ENCODE results near the gene PAPPA.

Gene PAPPA

GRCh38 chr9:116212986-116213692 lies 59.5 kb downstream of the PAPPA start:
- no peaks in the 10 kb centered on the region for H3K9me3 ChIP-seq (ENCODE audit: control extremely low read depth in 1 of 5, control insufficient read depth in 4 of 5, insufficient read depth in 2 of 5, low read depth in 1 of 5, low read length in 4 of 5)
- DNase-seq, result no peak
- H3K27me3 ChIP-seq (replicated peaks in 2 of 5; ENCODE audit: control insufficient read depth in 4 of 5, insufficient read depth in 5 of 5, low read length in 4 of 5), result peaks cover 0 to 4% (median 0%) of the 10 kb centered on the region in 5 experiments
- POLR2A ChIA-PET, result no interaction called here
- no peak overlapping the region for H3K27ac ChIP-seq (ENCODE audit: insufficient read depth in 1 of 2, low read depth in 1 of 2, low read length in 2 of 2, poor library complexity in 1 of 2, severe bottlenecking in 2 of 2)
- WGBS (ENCODE audit: insufficient coverage), result 40% methylated on average over 1 of the region's 2 CpGs
- CTCF ChIA-PET, result interaction anchor here (1.1 kb wide), 1 partner anchor 14 kb away, joined by 3 read pairs; no protein-coding TSS in a partner anchor
- H3K4me1 ChIP-seq (ENCODE audit: control extremely low read depth in 1 of 4, control insufficient read depth in 4 of 4, insufficient read depth in 4 of 4, low read length in 3 of 4), result no peaks in the 10 kb centered on the region
- H3K36me3 ChIP-seq (ENCODE audit: control insufficient read depth in 4 of 4, insufficient read depth in 4 of 4, low read length in 3 of 4), result no peaks in the 10 kb centered on the region
- no peak overlapping the region for H3K4me3 ChIP-seq (ENCODE audit: control insufficient read depth in 1 of 7, extremely low read depth in 1 of 7, insufficient read depth in 4 of 7, low read depth in 2 of 7, low read length in 6 of 7)

DNA sequence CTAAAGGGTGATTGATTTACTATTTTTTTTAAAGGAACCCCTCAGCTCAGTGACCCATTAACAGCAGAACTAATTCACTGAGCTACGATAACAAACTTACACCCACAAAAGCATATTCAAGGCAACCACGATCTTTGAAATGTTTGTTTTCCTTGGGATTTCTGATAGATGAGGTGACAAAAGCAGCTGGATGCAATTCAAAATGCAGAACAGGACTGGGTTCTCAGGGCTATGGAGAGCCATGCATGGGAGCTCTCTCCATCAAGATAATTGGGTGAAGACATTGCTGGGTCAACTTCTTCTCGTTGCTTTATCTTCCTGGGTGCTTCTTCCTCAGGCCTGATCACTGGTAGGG lies 60.1 kb downstream of the PAPPA start:
- CTCF ChIA-PET, result no interaction called here
- WGBS (ENCODE audit: insufficient coverage), result 57% methylated on average over 1 of the region's 3 CpGs
- no peaks in the 10 kb centered on the region for H3K36me3 ChIP-seq (ENCODE audit: control insufficient read depth in 4 of 4, insufficient read depth in 4 of 4, low read length in 3 of 4)

GRCh38 chr9:116218399-116218798 lies 64.8 kb downstream of the PAPPA start:
- Histone ChIP-seq H3K9me3 (ENCODE audit: control extremely low read depth in 1 of 5, control insufficient read depth in 4 of 5, insufficient read depth in 2 of 5, low read depth in 1 of 5, low read length in 4 of 5) (no peaks in the 10 kb centered on the region), H3K4me1 (ENCODE audit: control extremely low read depth in 1 of 4, control insufficient read depth in 4 of 4, insufficient read depth in 4 of 4, low read length in 3 of 4) (no peaks in the 10 kb centered on the region), H3K36me3 (ENCODE audit: control insufficient read depth in 4 of 4, insufficient read depth in 4 of 4, low read length in 3 of 4) (no peaks in the 10 kb centered on the region), H3K27ac (ENCODE audit: insufficient read depth in 1 of 2, low read depth in 1 of 2, low read length in 2 of 2, poor library complexity in 1 of 2, severe bottlenecking in 2 of 2) (no peak overlapping the region), H3K27me3 (replicated peaks in 2 of 5; ENCODE audit: control insufficient read depth in 4 of 5, insufficient read depth in 5 of 5, low read length in 4 of 5) (no peaks in the 10 kb centered on the region), H3K4me3 (ENCODE audit: control insufficient read depth in 1 of 7, extremely low read depth in 1 of 7, insufficient read depth in 4 of 7, low read depth in 2 of 7, low read length in 6 of 7) (no peak overlapping the region)
- DNase-seq, result no peak
- ChIA-PET POLR2A (no interaction called here), CTCF (no interaction called here)
- 83% methylated on average over 1 of the region's 1 CpG for WGBS (ENCODE audit: insufficient coverage)

More for the DNA sequence above, 60.1 kb downstream of the PAPPA start:
- H3K27me3 ChIP-seq (replicated peaks in 2 of 5; ENCODE audit: control insufficient read depth in 4 of 5, insufficient read depth in 5 of 5, low read length in 4 of 5), result peaks cover 0 to 4% (median 0%) of the 10 kb centered on the region in 5 experiments
- H3K4me3 ChIP-seq (ENCODE audit: control insufficient read depth in 1 of 7, extremely low read depth in 1 of 7, insufficient read depth in 4 of 7, low read depth in 2 of 7, low read length in 6 of 7), result no peak overlapping the region
- H3K27ac ChIP-seq (ENCODE audit: insufficient read depth in 1 of 2, low read depth in 1 of 2, low read length in 2 of 2, poor library complexity in 1 of 2, severe bottlenecking in 2 of 2), result no peak overlapping the region
- no peaks in the 10 kb centered on the region for H3K9me3 ChIP-seq (ENCODE audit: control extremely low read depth in 1 of 5, control insufficient read depth in 4 of 5, insufficient read depth in 2 of 5, low read depth in 1 of 5, low read length in 4 of 5)
- no peaks in the 10 kb centered on the region for H3K4me1 ChIP-seq (ENCODE audit: control extremely low read depth in 1 of 4, control insufficient read depth in 4 of 4, insufficient read depth in 4 of 4, low read length in 3 of 4)
- POLR2A ChIA-PET, result no interaction called here
- no peak for DNase-seq

DNA sequence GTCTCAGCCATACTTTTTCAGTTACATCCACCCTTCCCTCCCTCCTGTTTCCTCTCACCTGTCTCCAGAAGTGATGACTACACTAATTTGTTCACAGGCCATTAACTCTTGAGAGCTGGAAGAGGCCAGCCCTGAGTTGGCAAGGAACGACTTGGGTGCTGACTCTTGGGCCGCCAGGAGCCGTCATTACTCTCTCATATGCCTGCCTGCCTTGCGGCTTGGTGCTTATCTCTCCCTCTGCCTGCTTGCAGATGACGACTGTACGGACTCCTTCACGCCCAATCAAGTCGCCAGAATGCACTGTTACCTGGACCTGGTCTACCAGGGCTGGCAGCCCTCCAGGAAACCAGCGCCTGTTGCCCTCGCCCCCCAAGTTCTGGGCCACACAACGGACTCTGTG lies 66.1 kb downstream of the PAPPA start:
- no peak for DNase-seq

DNA sequence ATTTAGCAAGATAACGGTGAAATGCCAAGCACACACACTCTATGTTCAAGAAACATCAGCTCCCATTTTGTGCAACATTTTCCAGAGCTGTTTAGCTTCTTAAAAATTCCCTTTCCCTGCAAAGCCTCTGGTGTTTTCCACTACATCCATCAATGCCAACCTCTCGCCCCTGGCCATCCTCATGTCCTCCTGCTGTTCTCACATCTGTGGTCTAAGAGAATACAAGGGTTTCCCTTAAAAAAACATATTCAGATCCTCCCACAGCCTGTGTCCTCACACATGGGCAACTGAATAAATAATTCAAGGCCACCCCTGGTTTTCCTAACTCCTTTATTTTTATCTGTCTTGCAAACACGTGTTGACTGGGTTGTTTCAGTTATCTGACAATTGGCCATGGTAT lies 70.3 kb downstream of the PAPPA start:
- ChIA-PET CTCF (no interaction called here), POLR2A (no interaction called here)
- Histone ChIP-seq H3K4me3 (ENCODE audit: control insufficient read depth in 1 of 7, extremely low read depth in 1 of 7, insufficient read depth in 4 of 7, low read depth in 2 of 7, low read length in 6 of 7) (no peak overlapping the region), H3K4me1 (ENCODE audit: control extremely low read depth in 1 of 4, control insufficient read depth in 4 of 4, insufficient read depth in 4 of 4, low read length in 3 of 4) (no peaks in the 10 kb centered on the region), H3K36me3 (ENCODE audit: control insufficient read depth in 4 of 4, insufficient read depth in 4 of 4, low read length in 3 of 4) (no peaks in the 10 kb centered on the region), H3K27me3 (replicated peaks in 2 of 5; ENCODE audit: control insufficient read depth in 4 of 5, insufficient read depth in 5 of 5, low read length in 4 of 5) (no peaks in the 10 kb centered on the region), H3K27ac (ENCODE audit: insufficient read depth in 1 of 2, low read depth in 1 of 2, low read length in 2 of 2, poor library complexity in 1 of 2, severe bottlenecking in 2 of 2) (no peak overlapping the region), H3K9me3 (ENCODE audit: control extremely low read depth in 1 of 5, control insufficient read depth in 4 of 5, insufficient read depth in 2 of 5, low read depth in 1 of 5, low read length in 4 of 5) (no peaks in the 10 kb centered on the region)
- 90% methylated on average over 2 of the region's 3 CpGs for WGBS (ENCODE audit: insufficient coverage)
- DNase-seq, result no peak

More for the DNA sequence above, 66.1 kb downstream of the PAPPA start:
- Histone ChIP-seq H3K4me3 (ENCODE audit: control insufficient read depth in 1 of 7, extremely low read depth in 1 of 7, insufficient read depth in 4 of 7, low read depth in 2 of 7, low read length in 6 of 7) (no peak overlapping the region), H3K27me3 (replicated peaks in 2 of 5; ENCODE audit: control insufficient read depth in 4 of 5, insufficient read depth in 5 of 5, low read length in 4 of 5) (no peaks in the 10 kb centered on the region), H3K36me3 (ENCODE audit: control insufficient read depth in 4 of 4, insufficient read depth in 4 of 4, low read length in 3 of 4) (no peaks in the 10 kb centered on the region), H3K27ac (ENCODE audit: insufficient read depth in 1 of 2, low read depth in 1 of 2, low read length in 2 of 2, poor library complexity in 1 of 2, severe bottlenecking in 2 of 2) (no peak overlapping the region), H3K9me3 (ENCODE audit: control extremely low read depth in 1 of 5, control insufficient read depth in 4 of 5, insufficient read depth in 2 of 5, low read depth in 1 of 5, low read length in 4 of 5) (no peaks in the 10 kb centered on the region), H3K4me1 (ENCODE audit: control extremely low read depth in 1 of 4, control insufficient read depth in 4 of 4, insufficient read depth in 4 of 4, low read length in 3 of 4) (no peaks in the 10 kb centered on the region)
- 79% methylated on average over 8 of the region's 11 CpGs for WGBS (ENCODE audit: insufficient coverage)
- POLR2A ChIA-PET, result no interaction called here
- CTCF ChIA-PET, result no interaction called here

- Histone ChIP-seq H3K4me3 (ENCODE audit: control insufficient read depth in 1 of 7, extremely low read depth in 1 of 7, insufficient read depth in 4 of 7, low read depth in 2 of 7, low read length in 6 of 7) (no peak overlapping the region), H3K36me3 (ENCODE audit: control insufficient read depth in 4 of 4, insufficient read depth in 4 of 4, low read length in 3 of 4) (no peaks in the 10 kb centered on the region), H3K27ac (ENCODE audit: insufficient read depth in 1 of 2, low read depth in 1 of 2, low read length in 2 of 2, poor library complexity in 1 of 2, severe bottlenecking in 2 of 2) (no peak overlapping the region), H3K27me3 (replicated peaks in 2 of 5; ENCODE audit: control insufficient read depth in 4 of 5, insufficient read depth in 5 of 5, low read length in 4 of 5) (peaks cover 0 to 4% (median 0%) of the 10 kb centered on the region in 5 experiments), H3K9me3 (ENCODE audit: control extremely low read depth in 1 of 5, control insufficient read depth in 4 of 5, insufficient read depth in 2 of 5, low read depth in 1 of 5, low read length in 4 of 5) (peaks cover 0 to 2% (median 0%) of the 10 kb centered on the region in 5 experiments), H3K4me1 (ENCODE audit: control extremely low read depth in 1 of 4, control insufficient read depth in 4 of 4, insufficient read depth in 4 of 4, low read length in 3 of 4) (no peaks in the 10 kb centered on the region)
- ChIA-PET CTCF (no interaction called here), POLR2A (no interaction called here)
- DNase-seq, result no peak
- WGBS (ENCODE audit: insufficient coverage), result 40% methylated on average over 1 of the region's 1 CpG
Observed at GRCh38 chr9:116230051-116230632, 76.6 kb downstream of the PAPPA start.

GRCh38 chr9:116232424-116233159 lies 79.0 kb downstream of the PAPPA start:
- Histone ChIP-seq H3K9me3 (ENCODE audit: control extremely low read depth in 1 of 5, control insufficient read depth in 4 of 5, insufficient read depth in 2 of 5, low read depth in 1 of 5, low read length in 4 of 5) (peaks cover 0 to 2% (median 0%) of the 10 kb centered on the region in 5 experiments), H3K27ac (ENCODE audit: insufficient read depth in 1 of 2, low read depth in 1 of 2, low read length in 2 of 2, poor library complexity in 1 of 2, severe bottlenecking in 2 of 2) (no peak overlapping the region), H3K36me3 (ENCODE audit: control insufficient read depth in 4 of 4, insufficient read depth in 4 of 4, low read length in 3 of 4) (no peaks in the 10 kb centered on the region), H3K4me3 (ENCODE audit: control insufficient read depth in 1 of 7, extremely low read depth in 1 of 7, insufficient read depth in 4 of 7, low read depth in 2 of 7, low read length in 6 of 7) (no peak overlapping the region), H3K4me1 (ENCODE audit: control extremely low read depth in 1 of 4, control insufficient read depth in 4 of 4, insufficient read depth in 4 of 4, low read length in 3 of 4) (no peaks in the 10 kb centered on the region), H3K27me3 (replicated peaks in 2 of 5; ENCODE audit: control insufficient read depth in 4 of 5, insufficient read depth in 5 of 5, low read length in 4 of 5) (peaks cover 0 to 4% (median 0%) of the 10 kb centered on the region in 5 experiments)
- CTCF ChIA-PET, result no interaction called here
- 98% methylated on average over 4 of the region's 5 CpGs for WGBS (ENCODE audit: insufficient coverage)
- no peak for DNase-seq
- POLR2A ChIA-PET, result no interaction called here
